ENCODE measurements around the gene PHF19.

PHF19 gene

DNA sequence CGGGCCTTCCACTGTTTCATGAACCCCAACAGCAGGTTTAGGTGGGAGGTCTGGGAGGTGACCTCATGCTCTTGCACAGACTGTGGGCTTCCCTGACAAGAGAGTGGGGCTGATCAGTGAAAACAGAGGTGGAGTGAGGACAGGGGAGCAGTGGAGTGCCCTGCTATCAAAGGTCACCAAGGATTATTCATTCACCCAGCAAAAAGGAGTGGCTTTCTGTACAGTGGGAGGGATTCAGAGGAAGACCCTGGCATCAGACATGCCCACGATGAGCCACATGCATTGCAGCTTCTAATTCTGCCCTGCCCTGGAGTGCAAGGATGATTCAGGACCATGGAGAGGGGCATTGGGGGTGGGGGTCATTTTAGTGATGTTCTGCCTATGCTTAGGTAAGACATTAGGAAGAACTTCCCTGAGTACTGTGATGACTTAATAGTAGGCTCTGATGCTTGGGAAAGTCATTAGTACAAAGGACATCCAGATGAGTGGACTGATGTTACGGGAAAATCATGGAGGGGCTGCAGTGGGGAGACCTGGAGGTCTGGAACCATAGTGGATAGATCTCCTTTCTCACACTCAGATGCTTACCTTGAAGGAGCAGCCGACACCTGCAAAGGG is 36.8 kb upstream of the PHF19 start:
- H3K36me3 ChIP-seq (ENCODE audit: control insufficient read depth in 2 of 2, insufficient read depth in 2 of 2, low read length in 2 of 2): no peaks in the 10 kb centered on the region

DNA sequence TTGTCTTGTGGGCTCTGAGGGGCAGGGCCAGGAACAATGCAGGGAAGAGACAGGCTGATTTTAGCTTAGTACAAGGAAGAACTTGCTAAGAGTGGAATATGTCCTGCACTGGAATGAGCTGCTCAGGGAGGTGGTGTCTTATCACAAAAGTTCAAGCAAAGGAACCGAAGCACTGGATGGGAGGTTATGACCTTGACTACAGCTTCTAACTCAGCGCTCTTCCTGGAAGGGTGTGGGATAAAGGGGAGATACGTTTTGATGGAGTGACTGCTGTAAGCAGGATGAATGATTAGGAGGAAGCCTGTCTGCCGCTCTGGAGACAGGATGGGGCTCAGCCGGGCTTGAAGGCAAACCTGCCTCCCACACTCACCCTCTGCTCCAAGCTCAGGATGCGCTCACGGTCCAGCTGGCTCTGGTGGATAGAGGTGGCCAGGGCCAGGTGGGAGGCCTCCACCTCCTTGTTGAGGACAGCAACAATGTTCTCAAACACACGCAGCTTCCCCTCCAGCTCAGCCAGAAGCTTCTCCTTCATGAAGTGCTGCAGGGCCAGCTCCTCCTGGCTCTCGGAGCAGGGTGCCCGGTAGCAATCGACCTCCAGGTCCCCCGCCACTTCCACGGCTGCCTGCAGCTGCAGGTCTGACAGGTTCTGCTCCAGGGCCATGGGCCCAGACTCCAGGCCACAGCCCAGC is 36.1 kb upstream of the PHF19 start:
- H3K27ac ChIP-seq (ENCODE audit: low read depth in 2 of 2, low read length in 2 of 2): no peak overlapping the region
- H3K36me3 ChIP-seq (ENCODE audit: control insufficient read depth in 2 of 2, insufficient read depth in 2 of 2, low read length in 2 of 2): no peaks in the 10 kb centered on the region
- no peak overlapping the region for H3K9ac ChIP-seq (ENCODE audit: low read depth in 1 of 2, low read length in 2 of 2)
- no peaks in the 10 kb centered on the region for H3K4me1 ChIP-seq (ENCODE audit: control insufficient read depth in 2 of 2, insufficient read depth in 2 of 2, low read length in 2 of 2)
- no peaks in the 10 kb centered on the region for H3K9me3 ChIP-seq (ENCODE audit: control insufficient read depth in 2 of 2, low read length in 2 of 2)
- H3K27me3 ChIP-seq (ENCODE audit: control insufficient read depth in 2 of 2, insufficient read depth in 2 of 2, low read length in 2 of 2): no peaks in the 10 kb centered on the region
- no peak overlapping the region for H3K4me3 ChIP-seq (ENCODE audit: low read length in 2 of 2)

More for the DNA sequence above, 36.8 kb upstream of the PHF19 start:
- Histone ChIP-seq H3K4me3 (ENCODE audit: low read length in 2 of 2) (no peak overlapping the region), H3K27me3 (ENCODE audit: control insufficient read depth in 2 of 2, insufficient read depth in 2 of 2, low read length in 2 of 2) (no peaks in the 10 kb centered on the region), H3K9me3 (ENCODE audit: control insufficient read depth in 2 of 2, low read length in 2 of 2) (no peaks in the 10 kb centered on the region), H3K27ac (ENCODE audit: low read depth in 2 of 2, low read length in 2 of 2) (no peak overlapping the region), H3K9ac (ENCODE audit: low read depth in 1 of 2, low read length in 2 of 2) (no peak overlapping the region), H3K4me1 (ENCODE audit: control insufficient read depth in 2 of 2, insufficient read depth in 2 of 2, low read length in 2 of 2) (no peaks in the 10 kb centered on the region)

- H3K9ac ChIP-seq (ENCODE audit: low read depth in 1 of 2, low read length in 2 of 2): no peak overlapping the region
- no peaks in the 10 kb centered on the region for H3K9me3 ChIP-seq (ENCODE audit: control insufficient read depth in 2 of 2, low read length in 2 of 2)
- no peak overlapping the region for H3K4me3 ChIP-seq (ENCODE audit: low read length in 2 of 2)
- H3K27ac ChIP-seq (ENCODE audit: low read depth in 2 of 2, low read length in 2 of 2): no peak overlapping the region
- H3K4me1 ChIP-seq (ENCODE audit: control insufficient read depth in 2 of 2, insufficient read depth in 2 of 2, low read length in 2 of 2): no peaks in the 10 kb centered on the region
- H3K36me3 ChIP-seq (ENCODE audit: control insufficient read depth in 2 of 2, insufficient read depth in 2 of 2, low read length in 2 of 2): no peaks in the 10 kb centered on the region
- no peaks in the 10 kb centered on the region for H3K27me3 ChIP-seq (ENCODE audit: control insufficient read depth in 2 of 2, insufficient read depth in 2 of 2, low read length in 2 of 2)
These were observed 34.4 kb upstream of the PHF19 start for GRCh38 chr9:120911295-120911837.

- Histone ChIP-seq H3K27ac (ENCODE audit: low read depth in 2 of 2, low read length in 2 of 2) (no peak overlapping the region), H3K4me3 (ENCODE audit: low read length in 2 of 2) (no peak overlapping the region), H3K36me3 (ENCODE audit: control insufficient read depth in 2 of 2, insufficient read depth in 2 of 2, low read length in 2 of 2) (no peaks in the 10 kb centered on the region)
These were observed 33.7 kb upstream of the PHF19 start for GRCh38 chr9:120910643-120911042.

DNA sequence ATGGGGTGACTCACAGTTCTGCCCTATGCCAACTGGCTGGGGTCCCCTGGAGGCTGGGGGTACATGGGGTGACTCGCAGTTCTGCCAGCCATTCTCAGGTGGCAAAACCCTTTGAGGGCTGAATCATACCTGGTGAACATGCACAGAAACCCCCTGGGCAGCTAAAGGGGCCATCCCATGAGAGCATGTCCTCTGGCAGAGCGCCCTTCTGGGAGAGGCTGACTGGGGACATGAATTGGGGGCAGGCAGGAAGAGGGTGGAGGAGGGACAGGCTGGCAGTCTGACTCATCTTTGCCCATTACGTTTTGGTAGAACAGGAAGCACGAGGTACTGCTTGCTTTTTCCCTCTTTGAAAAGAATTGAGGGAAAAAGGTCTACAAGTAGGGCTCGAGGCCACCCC is 32.9 kb upstream of the PHF19 start:
- H3K27ac ChIP-seq (ENCODE audit: low read depth in 2 of 2, low read length in 2 of 2): no peak overlapping the region
- H3K9ac ChIP-seq (ENCODE audit: low read depth in 1 of 2, low read length in 2 of 2): no peak overlapping the region
- no peaks in the 10 kb centered on the region for H3K4me1 ChIP-seq (ENCODE audit: control insufficient read depth in 2 of 2, insufficient read depth in 2 of 2, low read length in 2 of 2)
- H3K4me3 ChIP-seq (ENCODE audit: low read length in 2 of 2): no peak overlapping the region
- H3K36me3 ChIP-seq (ENCODE audit: control insufficient read depth in 2 of 2, insufficient read depth in 2 of 2, low read length in 2 of 2): no peaks in the 10 kb centered on the region
- H3K9me3 ChIP-seq (ENCODE audit: control insufficient read depth in 2 of 2, low read length in 2 of 2): no peaks in the 10 kb centered on the region
- no peaks in the 10 kb centered on the region for H3K27me3 ChIP-seq (ENCODE audit: control insufficient read depth in 2 of 2, insufficient read depth in 2 of 2, low read length in 2 of 2)

More at GRCh38 chr9:120910643-120911042, 33.7 kb upstream of the PHF19 start:
- Histone ChIP-seq H3K27me3 (ENCODE audit: control insufficient read depth in 2 of 2, insufficient read depth in 2 of 2, low read length in 2 of 2) (no peaks in the 10 kb centered on the region), H3K9ac (ENCODE audit: low read depth in 1 of 2, low read length in 2 of 2) (no peak overlapping the region), H3K9me3 (ENCODE audit: control insufficient read depth in 2 of 2, low read length in 2 of 2) (no peaks in the 10 kb centered on the region), H3K4me1 (ENCODE audit: control insufficient read depth in 2 of 2, insufficient read depth in 2 of 2, low read length in 2 of 2) (no peaks in the 10 kb centered on the region)

- no peaks in the 10 kb centered on the region for H3K36me3 ChIP-seq (ENCODE audit: control insufficient read depth in 2 of 2, insufficient read depth in 2 of 2, low read length in 2 of 2)
- H3K27ac ChIP-seq (ENCODE audit: low read depth in 2 of 2, low read length in 2 of 2): peak overlapping the region in 1 of 2 donors; percentile 32
- no peak overlapping the region for H3K9ac ChIP-seq (ENCODE audit: low read depth in 1 of 2, low read length in 2 of 2)
- no peaks in the 10 kb centered on the region for H3K27me3 ChIP-seq (ENCODE audit: control insufficient read depth in 2 of 2, insufficient read depth in 2 of 2, low read length in 2 of 2)
- no peak overlapping the region for H3K4me3 ChIP-seq (ENCODE audit: low read length in 2 of 2)
- H3K9me3 ChIP-seq (ENCODE audit: control insufficient read depth in 2 of 2, low read length in 2 of 2): no peaks in the 10 kb centered on the region
- peaks cover 0 to 3% of the 10 kb centered on the region in 2 donors for H3K4me1 ChIP-seq (ENCODE audit: control insufficient read depth in 2 of 2, insufficient read depth in 2 of 2, low read length in 2 of 2)
These were observed 28.6 kb upstream of the PHF19 start for GRCh38 chr9:120905315-120906164.

- Histone ChIP-seq H3K36me3 (ENCODE audit: control insufficient read depth in 2 of 2, insufficient read depth in 2 of 2, low read length in 2 of 2) (no peaks in the 10 kb centered on the region), H3K27me3 (ENCODE audit: control insufficient read depth in 2 of 2, insufficient read depth in 2 of 2, low read length in 2 of 2) (no peaks in the 10 kb centered on the region), H3K4me1 (ENCODE audit: control insufficient read depth in 2 of 2, insufficient read depth in 2 of 2, low read length in 2 of 2) (peaks cover 0 to 3% of the 10 kb centered on the region in 2 donors), H3K4me3 (ENCODE audit: low read length in 2 of 2) (no peak overlapping the region), H3K9ac (ENCODE audit: low read depth in 1 of 2, low read length in 2 of 2) (no peak overlapping the region), H3K27ac (ENCODE audit: low read depth in 2 of 2, low read length in 2 of 2) (peak overlapping the region in 1 of 2 donors; percentile 32), H3K9me3 (ENCODE audit: control insufficient read depth in 2 of 2, low read length in 2 of 2) (no peaks in the 10 kb centered on the region)
These were observed 28.0 kb upstream of the PHF19 start for GRCh38 chr9:120904978-120905301.

- peak overlapping the region in 1 of 2 donors; percentile 17 for H3K27ac ChIP-seq (ENCODE audit: low read depth in 2 of 2, low read length in 2 of 2)
These were observed 27.3 kb upstream of the PHF19 start for GRCh38 chr9:120904061-120904977.

GRCh38 chr9:120902569-120903535 is 25.9 kb upstream of the PHF19 start:
- H3K4me1 ChIP-seq (ENCODE audit: control insufficient read depth in 2 of 2, insufficient read depth in 2 of 2, low read length in 2 of 2): peaks cover 0 to 3% of the 10 kb centered on the region in 2 donors
- H3K27me3 ChIP-seq (ENCODE audit: control insufficient read depth in 2 of 2, insufficient read depth in 2 of 2, low read length in 2 of 2): no peaks in the 10 kb centered on the region
- no peaks in the 10 kb centered on the region for H3K36me3 ChIP-seq (ENCODE audit: control insufficient read depth in 2 of 2, insufficient read depth in 2 of 2, low read length in 2 of 2)
- no peak overlapping the region for H3K9ac ChIP-seq (ENCODE audit: low read depth in 1 of 2, low read length in 2 of 2)
- H3K27ac ChIP-seq (ENCODE audit: low read depth in 2 of 2, low read length in 2 of 2): peak overlapping the region in 1 of 2 donors; percentile 17
- no peaks in the 10 kb centered on the region for H3K9me3 ChIP-seq (ENCODE audit: control insufficient read depth in 2 of 2, low read length in 2 of 2)
- H3K4me3 ChIP-seq (ENCODE audit: low read length in 2 of 2): no peak overlapping the region

More at GRCh38 chr9:120904061-120904977, 27.3 kb upstream of the PHF19 start:
- Histone ChIP-seq H3K9ac (ENCODE audit: low read depth in 1 of 2, low read length in 2 of 2) (no peak overlapping the region), H3K4me1 (ENCODE audit: control insufficient read depth in 2 of 2, insufficient read depth in 2 of 2, low read length in 2 of 2) (peaks cover 0 to 3% of the 10 kb centered on the region in 2 donors), H3K4me3 (ENCODE audit: low read length in 2 of 2) (no peak overlapping the region), H3K27me3 (ENCODE audit: control insufficient read depth in 2 of 2, insufficient read depth in 2 of 2, low read length in 2 of 2) (no peaks in the 10 kb centered on the region), H3K9me3 (ENCODE audit: control insufficient read depth in 2 of 2, low read length in 2 of 2) (no peaks in the 10 kb centered on the region), H3K36me3 (ENCODE audit: control insufficient read depth in 2 of 2, insufficient read depth in 2 of 2, low read length in 2 of 2) (no peaks in the 10 kb centered on the region)

Data from mucosa of rectum (tissue), 2 donors.